Sigmoid colon (tissue), 7 donors: ENCODE results near the gene TNPO3. TPM values are rescaled to one million over a fixed set of nuclear protein-coding genes. Genes with fewer than 3 reads are reported as not detected.

Source experiments
- DNase-seq: peaks from one replicate; pipeline ENCODE4 v3.0.0-alpha.2; 2019
- H3K27ac ChIP-seq, 4 donors: fragments of 200-600 bp; sonication (generic); one replicate each; pipeline ENCODE4 v1.5.1; 2016 to 2019; ENCODE audit warnings: mild to moderate bottlenecking in 1 of 4
- H3K27me3 ChIP-seq, 3 donors: fragments of 200-600 bp; sonication (generic); one replicate each; pipeline ENCODE4 v1.5.1; 2019; ENCODE audit warnings: mild to moderate bottlenecking in 1 of 3
- H3K36me3 ChIP-seq, 4 donors: fragments of 200-600 bp; sonication (generic); one replicate each; pipeline ENCODE4 v1.5.1; 2016 to 2019
- H3K4me1 ChIP-seq, 4 donors: fragments of 200-600 bp; sonication (generic); one replicate each; pipeline ENCODE4 v1.5.1; 2017 to 2019
- H3K4me3 ChIP-seq, 4 donors: fragments of 200-600 bp; sonication (generic); one replicate each; pipeline ENCODE4 v1.5.1; 2017 to 2019; ENCODE audit warnings: mild to moderate bottlenecking in 2 of 4, moderate library complexity in 1 of 4
- H3K9me3 ChIP-seq, 4 donors: fragments of 200-600 bp in 3 of 4; sonication (generic) in 3 of 4; one replicate each; pipeline versions ENCODE4 v1.5.1 to v1.6.1; 2013 to 2019
- CTCF ChIP-seq, 4 experiments: fragments of 450-650 bp in 3 of 4; fragments of 200-600 bp in 1 of 4; IDR thresholded peaks; one replicate each; pipeline ENCODE4 v1.5.1; 2016 to 2019; ENCODE audit warnings: antibody characterized with exemption in 4 of 4, mild to moderate bottlenecking in 3 of 4, moderate library complexity in 2 of 4
- EP300 ChIP-seq, 4 donors: sonication (generic); formaldehyde crosslinking; IDR thresholded peaks; one replicate each; pipeline ENCODE4 v1.6.1; 2017; ENCODE audit warnings: antibody characterized with exemption in 4 of 4
- POLR2A ChIP-seq, 2 donors: fragments of 450-650 bp; IDR thresholded peaks; one replicate each; pipeline ENCODE4 v1.6.1; 2016; ENCODE audit warnings: antibody characterized with exemption in 2 of 2, mild to moderate bottlenecking in 2 of 2, moderate library complexity in 2 of 2
- POLR2AphosphoS5 ChIP-seq, 4 donors: sonication (generic); formaldehyde crosslinking; IDR thresholded peaks; one replicate each; pipeline ENCODE4 v1.6.1; 2017; ENCODE audit warnings: antibody characterized with exemption in 4 of 4
- WGBS, 2 donors: extraction: QIAGEN DNeasy Blood & Tissue Kit; methylation state at CpG; one replicate each; pipeline ENCODE4 v1.1.7; 2013; 5-methylcytosine and 5-hydroxymethylcytosine counted together
- intact Hi-C: fragments of 100-400 bp; cut with DNase I; formaldehyde crosslinking; loops from one replicate; pipeline ENCODE4 v1.15.1; 2023
- polyA plus RNA-seq, 3 donors: library from polyadenylated mRNA; stranded (reverse); fragments of 200-250 nt; gene quantifications; one replicate each; pipeline ENCODE4 v1.2.3, GENCODE V29; 2013
- small RNA-seq, 3 donors: library from RNA; depleted of rRNA; stranded (forward); fragments of <200 nt; gene quantifications; one replicate each; pipeline ENCODE3, GENCODE V24; 2016
- total RNA-seq, 4 donors: library from RNA; depleted of rRNA; stranded (reverse); fragments of >200 nt; gene quantifications; one replicate each; pipeline ENCODE4 v1.1.0, GENCODE V29; 2016
- donor health status: healthy with polysubstance abuse.
- donor health status: Bipolar disorder and iron deficiency.
- donor health status: healthy.

The TNPO3 gene
- total and polyA plus RNA-seq, 7 donors, result 13.2 to 40.5 (median 35.2) TPM

GRCh38 chr7:128908750-128909624 lies 145.9 kb downstream of the TNPO3 start:
- Histone ChIP-seq H3K27ac (no peak overlapping the region), H3K27me3 (peaks cover 11 to 60% (median 17%) of the 10 kb centered on the region in 3 donors), H3K4me1 (peaks cover 0 to 16% (median 15%) of the 10 kb centered on the region in 4 donors), H3K9me3 (no peaks in the 10 kb centered on the region), H3K36me3 (no peaks in the 10 kb centered on the region), H3K4me3 (peak overlapping the region in 3 of 4 donors; percentile 27 to 43 (median 30))
- peak; percentile 44 for DNase-seq
- 89 to 92% methylated on average over 6 of the region's 6 CpGs for WGBS, 2 donors
- intact Hi-C loops, result no loop called here
- TF ChIP-seq POLR2AphosphoS5 (IDR thresholded peaks at IDR 0.05) (no peak), CTCF (IDR thresholded peaks at IDR 0.05) (no peak), POLR2A (IDR thresholded peaks at IDR 0.05) (no peak), EP300 (IDR thresholded peaks at IDR 0.05) (no peak)

GRCh38 chr7:128906766-128907559 lies 147.9 kb downstream of the TNPO3 start:
- H3K4me3 ChIP-seq, result no peak overlapping the region
- intact Hi-C loops, result loop anchor here (2.0 kb wide), 1 partner anchor 184 kb away; no protein-coding TSS in a partner anchor
- peaks cover 9 to 56% (median 15%) of the 10 kb centered on the region in 3 donors for H3K27me3 ChIP-seq
- TF ChIP-seq POLR2A (IDR thresholded peaks at IDR 0.05) (no peak), EP300 (IDR thresholded peaks at IDR 0.05) (no peak), CTCF (IDR thresholded peaks at IDR 0.05) (no peak), POLR2AphosphoS5 (IDR thresholded peaks at IDR 0.05) (no peak)
- 82 to 91% methylated on average over 19 of the region's 19 CpGs for WGBS, 2 donors
- DNase-seq, result peak; percentile 52
- no peaks in the 10 kb centered on the region for H3K36me3 ChIP-seq
- no peaks in the 10 kb centered on the region for H3K9me3 ChIP-seq
- H3K27ac ChIP-seq, result no peak overlapping the region
- H3K4me1 ChIP-seq, result peaks cover 0 to 16% (median 15%) of the 10 kb centered on the region in 4 donors

GRCh38 chr7:128906001-128906765 lies 148.7 kb downstream of the TNPO3 start:
- H3K4me1 ChIP-seq, result peaks cover 0 to 16% (median 15%) of the 10 kb centered on the region in 4 donors
- H3K27me3 ChIP-seq, result peaks cover 9 to 50% (median 15%) of the 10 kb centered on the region in 3 donors
- H3K4me3 ChIP-seq, result no peak overlapping the region
- no peaks in the 10 kb centered on the region for H3K9me3 ChIP-seq
- intact Hi-C loops, result loop anchor here (2.0 kb wide), 1 partner anchor 185 kb away; no protein-coding TSS in a partner anchor
- no peak overlapping the region for H3K27ac ChIP-seq
- 91 to 95% methylated on average over 5 of the region's 5 CpGs for WGBS, 2 donors
- TF ChIP-seq POLR2A (IDR thresholded peaks at IDR 0.05) (no peak), EP300 (IDR thresholded peaks at IDR 0.05) (no peak), POLR2AphosphoS5 (IDR thresholded peaks at IDR 0.05) (no peak)
- no peaks in the 10 kb centered on the region for H3K36me3 ChIP-seq
- peak; percentile 51 for DNase-seq

- H3K27me3 ChIP-seq, result peaks cover 0 to 34% (median 1%) of the 10 kb centered on the region in 3 donors
- H3K4me1 ChIP-seq, result peaks cover 0 to 5% (median 4%) of the 10 kb centered on the region in 4 donors
- no peak overlapping the region for H3K4me3 ChIP-seq
- H3K27ac ChIP-seq, result no peak overlapping the region
- DNase-seq, result peak; percentile 50
- no peaks in the 10 kb centered on the region for H3K9me3 ChIP-seq
- TF ChIP-seq CTCF (IDR thresholded peaks at IDR 0.05) (peak in 3 of 4 experiments; percentile 29 to 54 (median 43)), POLR2AphosphoS5 (IDR thresholded peaks at IDR 0.05) (no peak), EP300 (IDR thresholded peaks at IDR 0.05) (no peak), POLR2A (IDR thresholded peaks at IDR 0.05) (no peak)
- 28 to 37% methylated on average over 8 of the region's 8 CpGs for WGBS, 2 donors
- intact Hi-C loops, result no loop called here
- H3K36me3 ChIP-seq, result no peaks in the 10 kb centered on the region
Measured at GRCh38 chr7:128904381-128905197, 150.3 kb downstream of the TNPO3 start.

Small RNA genes within 50 kb of the gene (small RNA-seq; reads per million reads assigned to genes)
- 0 reads per million in 3 donors for gene RN7SL306P

Other genes starting within 250 kb of the TNPO3 start
- gene FLNC, start 224.7 kb downstream of the TNPO3 start, total RNA-seq, result 100 to 1,000 TPM in 3 of 4 donors, 10 to 100 TPM in 1; 95.3 to 489 (median 242) TPM
- 10 to 100 TPM in 1 of 3 donors, 1 to 10 TPM in 1, under 1 TPM in 1; 0.69 to 12.6 (median 5.4) TPM for gene FLNC, start 224.7 kb downstream of the TNPO3 start, polyA plus RNA-seq
- 100 to 1,000 TPM in 3 of 4 donors, 10 to 100 TPM in 1; 96.7 to 138 (median 131) TPM for gene ATP6V1F, start 192.3 kb downstream of the TNPO3 start, total RNA-seq
- 100 to 1,000 TPM; 148 to 214 (median 183) TPM for gene ATP6V1F, start 192.3 kb downstream of the TNPO3 start, polyA plus RNA-seq
- under 1 TPM in 3 of 4 donors, not detected in 1; 0.14 to 0.36 (median 0.28) TPM for gene KCP, start 144.4 kb downstream of the TNPO3 start, total RNA-seq
- under 1 TPM in 1 of 3 donors, not detected in 2; 0.42 TPM for gene KCP, start 144.4 kb downstream of the TNPO3 start, polyA plus RNA-seq
- gene IRF5, start 117.2 kb downstream of the TNPO3 start, total RNA-seq, result 10 to 100 TPM in 1 of 4 donors, 1 to 10 TPM in 3; 6.0 to 15.3 (median 8.1) TPM
- 10 to 100 TPM in 1 of 3 donors, 1 to 10 TPM in 2; 4.6 to 11.3 (median 4.8) TPM for gene IRF5, start 117.2 kb downstream of the TNPO3 start, polyA plus RNA-seq
- gene TSPAN33, start 89.6 kb upstream of the TNPO3 start, total RNA-seq, result 1 to 10 TPM; 3.0 to 7.5 (median 5.7) TPM
- gene TSPAN33, start 89.6 kb upstream of the TNPO3 start, polyA plus RNA-seq, result 10 to 100 TPM in 1 of 3 donors, 1 to 10 TPM in 2; 5.8 to 19.6 (median 9.6) TPM
- gene SMO, start 133.5 kb upstream of the TNPO3 start, total RNA-seq, result 10 to 100 TPM in 2 of 4 donors, 1 to 10 TPM in 2; 6.8 to 18.6 (median 13.0) TPM
- gene SMO, start 133.5 kb upstream of the TNPO3 start, polyA plus RNA-seq, result 1 to 10 TPM in 1 of 3 donors, under 1 TPM in 2; 0.60 to 2.8 (median 0.92) TPM
- gene AHCYL2, start 169.9 kb upstream of the TNPO3 start, total RNA-seq, result 10 to 100 TPM; 12.5 to 16.8 (median 14.7) TPM
- 100 to 1,000 TPM in 2 of 3 donors, 10 to 100 TPM in 1; 80.8 to 219 (median 174) TPM for gene AHCYL2, start 169.9 kb upstream of the TNPO3 start, polyA plus RNA-seq